ENCODE results near the gene HERC4. TPM values are rescaled to one million over a fixed set of nuclear protein-coding genes. Genes with fewer than 3 reads are reported as not detected.

The HERC4 gene
- total RNA-seq, 4 donors from 2014 or later = 54.5 to 82.4 (median 67.5) TPM

- intact Hi-C loops (cut with DNase I) = no loop called here
- no peak for DNase-seq
- Histone ChIP-seq H3K9me3 (no peaks in the 10 kb centered on the region), H3K4me3 (replicated peaks in 1 of 3) (no peak overlapping the region), H3K27me3 (no peaks in the 10 kb centered on the region), H3K27ac (no peak overlapping the region), H3K36me3 (peaks cover 21 to 41% of the 10 kb centered on the region in 2 donors), H3K4me1 (no peaks in the 10 kb centered on the region)
- TF ChIP-seq CTCF (IDR thresholded peaks at IDR 0.05) = no peak
- no peak for TF ChIP-seq POLR2A (IDR thresholded peaks at IDR 0.05)
- 93 to 94% methylated on average over 7 of the region's 7 CpGs for WGBS, 2 donors
Observed at GRCh38 chr10:67903581-67903980, 171.5 kb downstream of the HERC4 start.

GRCh38 chr10:67893637-67894036 is 181.4 kb downstream of the HERC4 start:
- DNase-seq = no peak
- H3K4me1 ChIP-seq = no peaks in the 10 kb centered on the region
- no peak overlapping the region for H3K4me3 ChIP-seq (replicated peaks in 1 of 3)
- TF ChIP-seq POLR2A (IDR thresholded peaks at IDR 0.05) (no peak), CTCF (IDR thresholded peaks at IDR 0.05) (no peak)
- WGBS, 2 donors = 93 to 94% methylated on average over 14 of the region's 14 CpGs
- no peaks in the 10 kb centered on the region for H3K9me3 ChIP-seq
- no peaks in the 10 kb centered on the region for H3K27me3 ChIP-seq
- no peak overlapping the region for H3K27ac ChIP-seq
- H3K36me3 ChIP-seq = peaks cover 29 to 39% of the 10 kb centered on the region in 2 donors
- intact Hi-C loops (cut with DNase I) = no loop called here

GRCh38 chr10:67884842-67885670 is 190.0 kb downstream of the HERC4 start:
- H3K36me3 ChIP-seq = peaks cover 20 to 27% of the 10 kb centered on the region in 2 donors
- peak overlapping the region; percentile 10 to 90 (median 61) for H3K4me3 ChIP-seq (replicated peaks in 1 of 3)
- H3K27ac ChIP-seq = peak overlapping the region; percentile 90 to 93 (median 92)
- TF ChIP-seq POLR2A (IDR thresholded peaks at IDR 0.05) = peak in 1 of 2 donors; percentile 49
- TF ChIP-seq CTCF (IDR thresholded peaks at IDR 0.05) = peak in 1 of 6 experiments; percentile 8
- WGBS, 2 donors = 0 to 1% methylated on average over 22 to 48 of the region's 73 CpGs
- DNase-seq = peak; percentile 83 to 86
- H3K27me3 ChIP-seq = no peaks in the 10 kb centered on the region
- peaks cover 0 to 4% of the 10 kb centered on the region in 2 donors for H3K4me1 ChIP-seq
- H3K9me3 ChIP-seq = no peaks in the 10 kb centered on the region
- intact Hi-C loops (cut with DNase I) = no loop called here

- Histone ChIP-seq H3K27ac (peak within 1 kb of the TSS; percentile 90 to 93 (median 92)), H3K4me3 (replicated peaks in 1 of 3) (peak within 1 kb of the TSS; percentile 10 to 90 (median 61)), H3K4me1 (peaks cover 0 to 4% of the 10 kb centered on the region in 2 donors), H3K27me3 (no peaks in the 10 kb centered on the region), H3K9me3 (no peaks in the 10 kb centered on the region), H3K36me3 (peaks cover 18 to 22% of the 10 kb centered on the region in 2 donors)
- TF ChIP-seq POLR2A (IDR thresholded peaks at IDR 0.05) (peak; percentile 76 to 91), CTCF (IDR thresholded peaks at IDR 0.05) (no peak)
- WGBS, 2 donors = 0 to 1% methylated on average over 7 to 11 of the region's 62 CpGs
- intact Hi-C loops (cut with DNase I) = no loop called here
- DNase-seq = peak; percentile 98
Observed at GRCh38 chr10:67884313-67884841, 190.7 kb downstream of the HERC4 start, which contains the start of gene SIRT1. Gene SIRT1, plus strand, starts transcription at chr10:67884656. Its CDS starts 66 bp downstream, at chr10:67884722.
